ENCODE measurements around the gene AARS1. TPM values are rescaled to one million over a fixed set of nuclear protein-coding genes. Genes with fewer than 3 reads are reported as not detected.
"Not testable (repeated sequence)": the region's sequence is repeated elsewhere in the genome, so short reads cannot be mapped to it uniquely, and the experiment has no call there.

The AARS1 gene
- total RNA-seq, 1 donor from 2014 or later, result 89.1 TPM

- not testable (repeated sequence) for DNase-seq
Observed at GRCh38 chr16:70223971-70224513, 65.3 kb downstream of the AARS1 start.

DNA sequence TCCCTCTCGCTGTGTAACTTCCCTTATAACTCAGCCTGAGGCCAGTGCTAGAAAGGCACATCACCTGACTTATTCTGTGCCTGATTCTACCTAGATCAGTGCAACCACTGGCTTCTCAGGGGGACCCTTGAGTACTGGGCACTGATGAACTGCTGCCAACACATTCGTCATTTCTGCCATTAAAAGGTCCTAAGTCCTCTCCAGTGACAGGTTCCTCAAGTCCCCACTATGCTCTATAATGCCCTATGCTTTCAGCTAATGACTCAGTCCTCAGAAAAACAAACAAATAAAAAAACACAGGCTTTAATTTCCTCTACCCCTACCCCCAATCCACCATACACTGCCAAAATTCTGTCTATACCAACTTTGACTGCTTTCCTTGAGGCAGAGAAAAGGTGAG, 66.1 kb downstream of the AARS1 start:
- DNase-seq, result not testable (repeated sequence)

DNA sequence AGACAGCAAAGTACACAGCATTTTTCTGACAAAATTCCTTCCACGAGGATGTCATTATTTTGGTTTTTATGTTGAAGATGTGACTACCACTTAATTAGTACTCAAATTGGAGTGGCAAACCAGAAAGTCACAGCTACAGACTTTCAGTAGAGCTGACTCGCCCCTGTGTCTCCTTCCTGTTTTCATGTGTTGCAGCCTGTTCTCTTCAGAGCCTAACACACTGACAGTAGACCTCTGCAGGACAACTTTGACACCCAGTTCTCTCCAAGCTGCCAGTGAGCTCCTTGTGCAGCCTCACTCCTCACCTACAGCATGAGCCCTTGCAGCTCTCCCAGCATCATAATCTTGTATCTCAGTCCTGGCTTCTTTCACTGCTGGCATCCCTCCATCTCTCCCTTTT, 66.7 kb downstream of the AARS1 start:
- DNase-seq, result not testable (repeated sequence)

DNA sequence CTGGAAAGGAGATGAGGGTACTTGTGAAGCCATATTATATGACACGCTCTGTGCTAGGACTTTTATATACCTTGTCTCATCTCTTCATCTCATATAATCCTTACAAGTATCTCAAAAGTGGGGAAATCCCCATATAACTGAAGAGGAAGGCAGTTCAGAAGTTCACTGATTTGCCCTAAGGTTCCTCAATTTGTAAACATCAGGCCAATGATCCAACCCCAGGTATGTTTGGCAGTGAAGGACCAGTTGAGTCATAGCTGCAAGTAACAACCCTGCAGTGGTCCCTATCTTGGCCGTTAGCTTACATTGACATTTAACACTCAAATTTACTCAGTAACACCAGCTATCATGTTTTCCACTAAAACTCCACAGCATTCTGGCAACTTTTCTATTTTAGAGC, 70.7 kb downstream of the AARS1 start:
- DNase-seq, result not testable (repeated sequence)

- DNase-seq, result not testable (repeated sequence)
Observed at GRCh38 chr16:70206382-70206781, 82.9 kb downstream of the AARS1 start.

DNA sequence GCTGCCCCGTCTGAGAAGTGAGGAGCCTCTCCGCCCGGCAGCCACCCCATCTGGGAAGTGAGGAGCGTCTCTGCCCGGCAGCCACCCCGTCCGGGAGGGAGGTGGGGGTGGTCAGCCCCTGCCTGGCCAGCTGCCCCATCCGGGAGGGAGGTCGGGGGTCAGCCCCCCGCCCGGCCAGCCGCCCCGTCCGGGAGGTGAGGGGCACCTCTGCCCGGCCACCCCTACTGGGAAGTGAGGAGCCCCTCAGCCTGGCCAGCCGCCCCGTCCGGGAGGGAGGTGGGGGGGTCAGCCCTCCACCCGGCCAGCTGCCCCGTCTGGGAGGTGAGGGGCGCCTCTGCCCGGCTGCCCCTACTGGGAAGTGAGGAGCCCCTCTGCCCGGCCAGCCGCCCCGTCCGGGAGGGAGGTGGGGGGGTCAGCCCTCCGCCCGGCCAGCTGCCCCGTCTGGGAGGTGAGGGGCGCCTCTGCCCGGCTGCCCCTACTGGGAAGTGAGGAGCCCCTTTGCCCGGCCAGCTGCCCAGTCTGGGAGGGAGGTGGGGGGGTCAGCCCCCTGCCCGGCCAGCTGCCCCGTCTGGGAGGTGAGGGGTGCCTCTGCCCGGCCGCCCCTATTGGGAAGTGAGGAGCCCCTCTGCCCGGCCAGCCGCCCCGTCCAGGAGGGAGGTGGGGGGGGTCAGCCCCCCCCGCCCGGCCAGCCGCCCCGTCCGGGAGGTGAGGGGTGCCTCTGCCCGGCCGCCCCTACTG, 84.5 kb downstream of the AARS1 start:
- DNase-seq, result not testable (repeated sequence)

DNA sequence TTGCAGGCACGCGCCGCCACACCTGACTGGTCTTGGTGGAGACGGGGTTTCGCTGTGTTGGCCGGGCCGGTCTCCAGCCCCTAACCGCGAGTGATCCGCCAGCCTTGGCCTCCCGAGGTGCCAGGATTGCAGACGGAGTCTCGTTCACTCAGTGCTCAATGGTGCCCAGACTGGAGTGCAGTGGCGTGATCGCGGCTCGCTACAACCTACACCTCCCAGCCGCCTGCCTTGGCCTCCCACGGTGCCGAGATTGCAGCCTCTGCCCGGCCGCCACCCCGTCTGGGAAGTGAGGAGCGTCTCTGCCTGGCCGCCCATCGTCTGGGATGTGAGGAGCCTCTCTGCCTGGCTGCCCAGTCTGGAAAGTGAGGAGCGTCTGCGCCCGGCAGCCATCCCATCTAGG, 85.3 kb downstream of the AARS1 start:
- not testable (repeated sequence) for DNase-seq

DNA sequence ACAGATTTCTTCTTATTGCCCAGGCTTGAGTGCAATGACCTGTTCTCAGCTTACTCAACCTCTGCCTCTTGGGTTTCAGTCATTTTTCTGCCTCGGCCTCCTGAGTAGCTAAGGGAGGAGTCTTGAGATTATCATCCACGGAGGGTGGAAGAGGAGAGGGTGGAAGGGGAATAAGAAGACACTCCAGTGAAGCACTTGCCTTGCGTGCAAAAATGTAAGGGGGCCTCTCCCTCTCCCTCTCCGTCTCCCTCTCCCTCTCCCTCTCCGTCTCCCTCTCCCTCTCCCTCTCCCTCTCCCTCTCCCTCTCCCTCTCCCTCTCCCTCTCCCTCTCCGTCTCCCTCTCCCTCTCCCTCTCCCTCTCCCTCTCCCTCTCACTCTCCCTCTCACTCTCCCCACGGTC, 85.8 kb downstream of the AARS1 start:
- not testable (repeated sequence) for DNase-seq

Small RNAs within 50 kb of the gene (small RNA-seq; reads per million reads assigned to genes)
- not detected for gene AC009060.2 (ENCODE audit: low replicate concordance)
- gene RN7SL279P (ENCODE audit: low replicate concordance), result not detected

Other genes starting within 250 kb of the AARS1 start
- gene PDPR, start 175.2 kb downstream of the AARS1 start, total RNA-seq, result 30.8 TPM
- gene CLEC18C, start 115.7 kb downstream of the AARS1 start, total RNA-seq, result 0.41 TPM
- gene EXOSC6, start 37.6 kb downstream of the AARS1 start, total RNA-seq, result 33.3 TPM
- 18.5 TPM for gene DDX19B, start 9.7 kb upstream of the AARS1 start, total RNA-seq
- 53.9 TPM for gene DDX19A, start 57.4 kb upstream of the AARS1 start, total RNA-seq
- 35.8 TPM for gene ST3GAL2, start 149.6 kb upstream of the AARS1 start, total RNA-seq
- gene FCSK, start 165.1 kb upstream of the AARS1 start, total RNA-seq, result 18.8 TPM
- gene COG4, start 234.0 kb upstream of the AARS1 start, total RNA-seq, result 38.7 TPM
- 137 TPM for gene SF3B3, start 234.3 kb upstream of the AARS1 start, total RNA-seq